GM19099 (cell line): ENCODE measurements around the gene PHACTR1.

ENCODE experiments used
- POLR2A ChIP-seq: IDR thresholded peaks from 3 replicates; pipeline ENCODE4 v1.6.1; 2011; ENCODE audit warnings: low read depth; ENCODE audit not compliant: insufficient read length; ENCODE audit errors: extremely low read depth

The PHACTR1 gene

DNA sequence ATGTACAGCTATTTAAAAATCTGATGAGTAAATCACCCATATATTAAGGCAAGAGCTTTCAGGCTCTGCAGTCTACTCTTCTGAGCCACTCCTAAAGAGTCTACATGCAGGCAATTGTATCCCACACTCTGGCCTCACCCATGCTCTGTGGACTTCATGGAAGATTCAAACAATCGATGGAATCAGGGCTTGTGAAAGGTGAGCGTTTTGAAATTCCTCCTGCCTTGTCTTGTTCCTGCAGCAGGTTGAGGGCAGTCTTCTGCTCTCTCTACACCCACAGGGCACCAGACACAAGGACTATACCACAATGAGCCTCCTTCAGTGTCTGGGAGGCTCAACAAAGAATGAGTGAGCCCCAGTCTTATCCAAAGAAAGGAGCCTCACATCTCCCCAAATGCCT lies 560.7 kb downstream of the PHACTR1 start:
- no peak for TF ChIP-seq POLR2A

DNA sequence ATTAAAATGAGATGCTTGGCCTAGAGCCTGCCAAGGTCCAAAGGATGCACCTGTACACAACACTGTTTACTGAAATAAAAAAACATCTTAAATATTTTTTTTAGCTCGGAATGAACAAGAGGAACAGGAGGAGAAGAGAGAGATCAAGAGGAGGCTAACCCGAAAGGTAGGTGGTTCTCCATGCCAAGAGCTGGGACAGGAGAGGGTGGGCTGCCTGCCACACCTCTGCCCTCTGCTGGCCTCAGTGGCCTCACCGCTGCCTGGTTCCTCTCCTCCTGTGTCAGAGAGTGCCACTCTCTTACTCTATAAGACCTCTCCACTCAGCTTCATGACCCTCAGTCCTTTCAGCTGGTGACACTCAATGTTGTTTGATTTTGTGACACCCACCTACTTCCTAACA lies 561.6 kb downstream of the PHACTR1 start:
- TF ChIP-seq POLR2A = no peak

DNA sequence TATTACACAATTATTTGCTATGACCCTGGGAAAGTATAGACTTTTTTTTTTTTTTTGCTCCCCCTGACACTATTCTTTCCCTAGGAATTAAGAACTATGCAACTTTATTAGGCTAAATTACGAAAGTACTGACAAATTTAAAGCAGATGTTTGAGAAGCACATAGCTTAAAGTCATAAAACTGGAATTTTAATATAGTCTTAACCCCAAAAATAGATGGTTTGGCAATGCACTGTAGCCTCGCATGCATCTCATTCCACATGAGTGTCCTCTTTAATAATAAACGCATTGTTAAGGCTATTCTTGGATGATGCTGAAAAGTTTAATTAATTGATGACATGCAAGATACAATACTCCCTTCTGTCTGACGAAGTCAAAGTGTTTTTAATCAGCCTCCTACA lies 562.4 kb downstream of the PHACTR1 start:
- no peak for TF ChIP-seq POLR2A

GRCh38 chr6:13280254-13280653 lies 563.7 kb downstream of the PHACTR1 start:
- no peak for TF ChIP-seq POLR2A

DNA sequence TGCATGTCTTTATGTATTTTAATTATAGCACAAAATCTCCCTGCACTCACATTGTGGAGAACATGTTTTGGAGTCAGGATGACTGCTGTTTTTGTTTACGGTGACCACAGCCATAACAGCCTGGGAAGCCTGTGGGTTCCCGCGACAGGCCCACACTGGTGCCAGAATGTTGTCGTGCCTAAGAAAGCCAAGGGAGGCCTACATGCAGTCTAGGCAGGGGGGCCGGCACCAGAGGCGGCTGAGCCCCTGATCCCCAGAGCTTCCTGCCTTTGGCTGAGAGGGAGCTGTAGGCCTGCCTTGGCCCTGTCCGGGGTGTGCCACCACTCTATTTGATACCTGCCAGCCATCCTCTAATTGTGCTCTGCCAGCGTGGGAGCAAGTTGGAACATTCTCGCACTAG lies 565.1 kb downstream of the PHACTR1 start:
- TF ChIP-seq POLR2A = no peak

GRCh38 chr6:13282393-13283069 lies 566.0 kb downstream of the PHACTR1 start:
- TF ChIP-seq POLR2A = no peak

DNA sequence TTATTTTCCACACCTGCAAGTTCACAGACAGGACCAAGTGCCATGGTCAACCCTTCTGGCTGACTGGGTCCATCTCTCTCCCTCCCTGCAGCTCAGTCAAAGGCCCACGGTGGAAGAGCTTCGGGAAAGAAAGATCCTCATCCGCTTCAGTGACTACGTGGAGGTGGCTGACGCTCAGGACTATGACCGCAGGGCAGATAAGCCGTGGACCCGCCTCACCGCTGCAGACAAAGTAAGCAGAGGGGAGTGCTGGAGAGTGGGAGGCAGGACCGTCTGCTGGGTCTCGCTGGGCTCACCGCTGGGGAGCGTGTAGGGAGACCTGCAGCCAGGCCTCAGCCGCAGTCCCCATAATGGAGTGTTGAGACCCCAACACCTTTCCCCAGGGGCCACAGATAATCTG lies 566.8 kb downstream of the PHACTR1 start:
- no peak for TF ChIP-seq POLR2A

- no peak for TF ChIP-seq POLR2A
Observed at GRCh38 chr6:13284646-13285045, 568.1 kb downstream of the PHACTR1 start.

GRCh38 chr6:13285705-13286104 lies 569.1 kb downstream of the PHACTR1 start:
- TF ChIP-seq POLR2A = no peak

DNA sequence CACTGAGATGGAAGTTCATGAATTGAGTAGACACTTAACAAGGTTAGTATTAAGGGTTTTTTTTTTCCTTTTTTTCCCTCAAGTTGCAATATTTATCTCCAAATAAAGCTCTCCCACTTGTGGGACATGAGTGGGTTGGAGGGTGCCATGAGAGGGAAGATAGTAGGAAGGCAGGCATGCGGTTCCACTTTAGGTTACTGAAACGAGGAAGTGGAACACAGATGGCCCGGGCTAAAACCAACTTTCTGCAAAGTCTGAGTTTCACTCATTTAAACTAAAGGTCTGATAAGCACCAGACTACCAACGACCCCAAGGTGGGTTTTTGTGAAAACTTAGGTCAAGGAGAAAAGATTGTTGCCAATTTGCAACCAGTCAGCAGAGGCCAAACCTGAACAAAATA lies 569.6 kb downstream of the PHACTR1 start:
- no peak for TF ChIP-seq POLR2A

DNA sequence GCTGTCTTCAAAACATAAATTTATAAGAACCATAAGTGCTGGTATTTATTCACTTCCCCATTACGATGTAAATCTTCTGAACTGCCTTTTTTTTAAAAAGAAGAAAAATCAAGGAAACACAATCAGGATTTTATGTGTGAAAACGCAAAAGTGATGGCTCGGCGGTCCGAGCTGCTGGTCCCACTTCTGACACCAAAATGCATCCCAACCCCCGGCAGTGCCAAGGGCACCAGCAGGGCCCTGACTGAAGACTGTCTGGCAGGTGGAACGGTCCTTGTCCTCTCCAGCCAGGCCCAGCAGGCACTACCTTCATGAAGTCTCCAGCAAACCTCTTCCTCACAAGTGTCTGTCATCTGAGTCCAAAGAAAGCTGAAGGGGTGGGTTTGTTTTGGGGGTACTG lies 570.5 kb downstream of the PHACTR1 start:
- no peak for TF ChIP-seq POLR2A

- TF ChIP-seq POLR2A = no peak
Observed at GRCh38 chr6:13288481-13288880, 571.9 kb downstream of the PHACTR1 start.

GRCh38 chr6:13288969-13289391 lies 572.4 kb downstream of the PHACTR1 start:
- no peak for TF ChIP-seq POLR2A

DNA sequence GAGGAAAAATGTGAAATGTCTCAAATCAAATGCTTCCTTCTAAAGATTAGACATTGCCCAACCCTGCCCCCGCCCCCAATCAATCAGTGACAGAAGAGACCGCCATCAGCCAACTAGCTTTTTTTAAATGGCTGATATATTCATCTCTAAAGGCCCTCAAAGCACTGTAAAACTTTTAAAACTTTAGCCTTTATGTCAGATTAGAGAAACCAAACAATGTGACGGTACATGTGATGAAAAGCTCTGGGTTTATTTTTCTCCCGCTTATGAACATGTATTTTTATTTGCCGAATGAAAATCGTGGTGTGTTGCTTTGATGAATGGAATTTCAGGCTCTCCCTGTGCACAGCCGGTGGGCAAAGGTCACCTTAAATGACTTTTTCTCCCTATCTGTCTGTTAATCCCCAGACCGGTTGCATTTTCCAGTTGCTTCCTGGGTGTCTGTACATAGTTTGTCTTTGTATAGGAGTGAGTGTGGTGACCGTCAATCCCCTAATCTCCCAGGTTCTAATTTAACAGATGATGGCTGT lies 573.3 kb downstream of the PHACTR1 start:
- TF ChIP-seq POLR2A = no peak

DNA sequence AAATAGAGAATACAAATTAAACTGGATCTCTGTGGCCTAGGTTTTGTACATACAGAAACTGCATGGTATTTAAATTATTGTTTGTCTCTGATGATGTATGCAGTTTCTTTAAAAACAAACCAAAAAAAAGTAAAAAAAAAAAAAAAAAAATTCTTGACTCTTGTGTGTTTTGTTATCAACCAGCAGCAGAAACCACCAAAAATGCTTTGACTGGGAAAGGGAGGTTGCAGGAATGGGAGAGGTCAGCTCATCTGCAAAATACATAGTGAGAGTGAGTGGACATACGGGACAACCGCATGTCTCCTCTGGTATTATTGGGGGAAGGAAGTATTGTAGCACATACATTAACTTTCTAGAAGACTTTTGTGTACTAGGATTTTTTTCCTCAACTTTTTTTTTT lies 573.8 kb downstream of the PHACTR1 start:
- TF ChIP-seq POLR2A = no peak

GRCh38 chr6:13292774-13293173 lies 576.2 kb downstream of the PHACTR1 start:
- no peak for TF ChIP-seq POLR2A

- TF ChIP-seq POLR2A = no peak
Observed at GRCh38 chr6:13294499-13295069, 578.0 kb downstream of the PHACTR1 start.

GRCh38 chr6:13295576-13295975 lies 579.0 kb downstream of the PHACTR1 start:
- TF ChIP-seq POLR2A = no peak
